MCF 10A (cell line): Measurements from ENCODE around the gene CXCR1. TPM values are rescaled to one million over a fixed set of nuclear protein-coding genes. Genes with fewer than 3 reads are reported as not detected.

Experiments used
- BruUV-seq: library from RNA; stranded (reverse); fragments of 400-500 nt; replicated peaks from 2 replicates; lab custom pipeline; 2021; lab: Mats Ljungman, UMichigan
- CTCF ChIA-PET: fragments of 300-600 bp; sonication (Branson Sonifier 250); formaldehyde crosslinking; extraction: SDS; loops from one replicate; lab custom pipeline; 2021; ENCODE audit warnings: antibody characterized with exemption, inconsistent platforms; lab: Yijun Ruan, JAX
- POLR2A ChIA-PET: fragments of 300-600, 350-650 bp; sonication (Branson Sonifier 250); formaldehyde crosslinking; extraction: SDS; loops from one replicate; lab custom pipeline; 2020; ENCODE audit warnings: antibody characterized with exemption, inconsistent platforms; lab: Yijun Ruan, JAX
- DNase-seq: peaks from one replicate; pipeline ENCODE4 v3.0.0-alpha.2; 2018; ENCODE audit not compliant: unreplicated experiment
- H3K27ac Mint-ChIP-seq: one replicate; pipeline ENCODE4 v1.8.0; 2022; ENCODE audit warnings: mild to moderate bottlenecking, low read depth, mixed read lengths; ENCODE audit not compliant: unreplicated experiment
- H3K27me3 Mint-ChIP-seq: one replicate; pipeline ENCODE4 v1.8.0; 2022; ENCODE audit warnings: mixed read lengths; ENCODE audit not compliant: insufficient read depth, unreplicated experiment
- H3K36me3 Mint-ChIP-seq: one replicate; pipeline ENCODE4 v1.8.0; 2022; ENCODE audit warnings: mild to moderate bottlenecking, moderate library complexity, mixed read lengths; ENCODE audit not compliant: insufficient read depth, unreplicated experiment
- H3K4me1 Mint-ChIP-seq: one replicate; pipeline ENCODE4 v1.8.0; 2022; ENCODE audit warnings: mixed read lengths; ENCODE audit not compliant: insufficient read depth, unreplicated experiment
- H3K4me3 Mint-ChIP-seq: one replicate; pipeline ENCODE4 v1.8.0; 2022; ENCODE audit warnings: mild to moderate bottlenecking, moderate library complexity, mixed read lengths; ENCODE audit not compliant: unreplicated experiment
- H3K9me3 Mint-ChIP-seq: one replicate; pipeline ENCODE4 v1.8.0; 2022; ENCODE audit warnings: mixed read lengths; ENCODE audit not compliant: unreplicated experiment
- intact Hi-C: fragments of 100-400 bp; cut with micrococcal nuclease; formaldehyde crosslinking; loops from 2 replicates; pipeline ENCODE4 v1.14.1; 2022
- total RNA-seq: library from RNA; stranded (reverse); gene quantifications from 2 replicates; pipeline ENCODE4 v1.2.3, GENCODE V29; 2022
- TF ChIP-seq, protein P1 (sequence below): fragments of 200-600 bp; IDR thresholded peaks from one replicate; pipeline ENCODE4 v1.8.0; 2022; ENCODE audit warnings: antibody characterized with exemption, mild to moderate bottlenecking; ENCODE audit not compliant: unreplicated experiment

Gene CXCR1
- total RNA-seq, 1 experiment from 2014 or later = 0.12 TPM

DNA sequence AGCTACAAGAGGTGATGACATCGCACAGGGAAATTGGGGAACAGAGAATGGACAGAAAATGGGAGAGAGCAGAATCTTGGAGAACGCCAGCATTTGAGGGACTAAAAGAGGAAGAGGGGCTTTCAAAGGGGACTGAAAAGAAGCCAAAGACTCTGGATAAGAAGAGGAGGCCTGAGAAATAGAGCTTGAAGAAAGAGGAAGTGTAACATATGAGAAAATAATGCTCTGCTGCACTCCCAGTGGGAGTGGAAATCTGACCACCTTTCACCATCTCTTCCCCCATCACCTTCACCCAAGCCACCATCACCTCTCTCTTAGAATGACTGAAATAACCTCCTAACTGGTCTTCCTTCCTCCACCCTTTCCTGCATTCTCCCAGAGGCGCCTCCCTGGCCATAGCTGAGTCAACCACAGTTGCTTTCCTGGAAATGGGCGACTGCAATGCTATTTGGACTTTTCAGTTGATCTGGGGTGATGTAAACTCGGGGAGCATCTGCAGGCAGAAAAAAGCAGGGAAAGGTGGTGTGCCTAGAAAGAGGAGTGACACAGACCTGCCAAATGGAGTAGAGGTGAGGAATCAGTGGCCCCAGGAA is 16.8 kb downstream of the CXCR1 start:
- TF ChIP-seq, protein P1, sequence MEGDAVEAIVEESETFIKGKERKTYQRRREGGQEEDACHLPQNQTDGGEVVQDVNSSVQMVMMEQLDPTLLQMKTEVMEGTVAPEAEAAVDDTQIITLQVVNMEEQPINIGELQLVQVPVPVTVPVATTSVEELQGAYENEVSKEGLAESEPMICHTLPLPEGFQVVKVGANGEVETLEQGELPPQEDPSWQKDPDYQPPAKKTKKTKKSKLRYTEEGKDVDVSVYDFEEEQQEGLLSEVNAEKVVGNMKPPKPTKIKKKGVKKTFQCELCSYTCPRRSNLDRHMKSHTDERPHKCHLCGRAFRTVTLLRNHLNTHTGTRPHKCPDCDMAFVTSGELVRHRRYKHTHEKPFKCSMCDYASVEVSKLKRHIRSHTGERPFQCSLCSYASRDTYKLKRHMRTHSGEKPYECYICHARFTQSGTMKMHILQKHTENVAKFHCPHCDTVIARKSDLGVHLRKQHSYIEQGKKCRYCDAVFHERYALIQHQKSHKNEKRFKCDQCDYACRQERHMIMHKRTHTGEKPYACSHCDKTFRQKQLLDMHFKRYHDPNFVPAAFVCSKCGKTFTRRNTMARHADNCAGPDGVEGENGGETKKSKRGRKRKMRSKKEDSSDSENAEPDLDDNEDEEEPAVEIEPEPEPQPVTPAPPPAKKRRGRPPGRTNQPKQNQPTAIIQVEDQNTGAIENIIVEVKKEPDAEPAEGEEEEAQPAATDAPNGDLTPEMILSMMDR = no peak
- no TSS peak for BruUV-seq
- no peaks in the 10 kb centered on the region for H3K27me3 Mint-ChIP-seq
- ChIA-PET CTCF (interaction anchor here (1.0 kb wide), 1 partner anchor 19 kb away, joined by 3 read pairs; no protein-coding TSS in a partner anchor), POLR2A (interaction anchor here (0.7 kb wide), 1 partner anchor 193 kb away, joined by 3 read pairs; no protein-coding TSS in a partner anchor)
- no peak overlapping the region for H3K4me3 Mint-ChIP-seq
- no peaks in the 10 kb centered on the region for H3K36me3 Mint-ChIP-seq
- intact Hi-C loops = no loop called here
- H3K4me1 Mint-ChIP-seq = peaks cover 42% of the 10 kb centered on the region
- H3K27ac Mint-ChIP-seq = no peak overlapping the region
- no peaks in the 10 kb centered on the region for H3K9me3 Mint-ChIP-seq
- no peak for DNase-seq

DNA sequence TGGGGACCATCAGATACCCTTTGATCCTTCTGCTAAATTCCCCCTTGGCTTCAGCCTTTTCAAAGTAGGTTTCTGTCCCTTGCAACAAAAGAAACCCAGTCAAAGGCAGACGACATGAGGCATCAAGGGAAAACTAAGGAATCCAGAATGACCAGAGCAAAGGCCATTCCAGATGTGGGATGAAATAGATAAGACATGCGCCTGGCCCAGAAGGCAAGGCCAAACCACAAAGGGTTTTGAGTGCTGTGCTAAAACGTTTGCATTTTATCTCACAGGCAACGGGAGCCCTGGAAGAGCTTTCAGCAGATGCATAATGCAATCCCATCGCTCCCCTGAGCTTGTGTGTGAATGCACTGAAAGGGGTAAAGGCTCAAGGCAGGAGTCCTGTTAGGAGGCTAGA is 17.7 kb downstream of the CXCR1 start:
- intact Hi-C loops = no loop called here
- H3K36me3 Mint-ChIP-seq = no peaks in the 10 kb centered on the region
- BruUV-seq = no TSS peak
- no peaks in the 10 kb centered on the region for H3K27me3 Mint-ChIP-seq
- DNase-seq = no peak
- POLR2A ChIA-PET = interaction anchor here (0.6 kb wide), 1 partner anchor 55 kb away, joined by 3 read pairs; no protein-coding TSS in a partner anchor
- no peak overlapping the region for H3K4me3 Mint-ChIP-seq
- H3K27ac Mint-ChIP-seq = no peak overlapping the region
- H3K9me3 Mint-ChIP-seq = no peaks in the 10 kb centered on the region
- TF ChIP-seq, protein P1 = no peak
- peaks cover 45% of the 10 kb centered on the region for H3K4me1 Mint-ChIP-seq
- CTCF ChIA-PET = interaction anchor here (1.0 kb wide), 1 partner anchor 20 kb away, joined by 3 read pairs; no protein-coding TSS in a partner anchor

GRCh38 chr2:218146056-218146455 is 20.7 kb downstream of the CXCR1 start:
- ChIA-PET CTCF (interaction anchor here (0.6 to 0.7 kb wide), 4 partner anchors 27 to 230 kb away, joined by 3 to 6 read pairs (median 5); no protein-coding TSS in a partner anchor), POLR2A (interaction anchor here (0.7 kb wide), 2 partner anchors 19 to 333 kb away, joined by 3 read pairs; no protein-coding TSS in a partner anchor)
- H3K4me1 Mint-ChIP-seq = peaks cover 26% of the 10 kb centered on the region
- intact Hi-C loops = no loop called here
- TF ChIP-seq, protein P1 = no peak
- H3K36me3 Mint-ChIP-seq = no peaks in the 10 kb centered on the region
- H3K4me3 Mint-ChIP-seq = no peak overlapping the region
- no peak overlapping the region for H3K27ac Mint-ChIP-seq
- DNase-seq = no peak
- no TSS peak for BruUV-seq
- no peaks in the 10 kb centered on the region for H3K27me3 Mint-ChIP-seq
- no peaks in the 10 kb centered on the region for H3K9me3 Mint-ChIP-seq

- DNase-seq = peak; percentile 91
- Mint-ChIP-seq H3K4me3 (no peak overlapping the region), H3K27ac (no peak overlapping the region), H3K27me3 (no peaks in the 10 kb centered on the region), H3K9me3 (no peaks in the 10 kb centered on the region), H3K4me1 (peaks cover 23% of the 10 kb centered on the region), H3K36me3 (no peaks in the 10 kb centered on the region)
- no TSS peak for BruUV-seq
- CTCF ChIA-PET = interaction anchor here (0.6 kb wide), 1 partner anchor 184 kb away, joined by 3 read pairs; no protein-coding TSS in a partner anchor
- TF ChIP-seq, protein P1 = no peak
- intact Hi-C loops = no loop called here
- POLR2A ChIA-PET = no interaction called here
Observed at GRCh38 chr2:218145124-218145523, 21.6 kb downstream of the CXCR1 start.
